ENCODE measurements around the gene INSC. TPM values are rescaled to one million over a fixed set of nuclear protein-coding genes. Genes with fewer than 3 reads are reported as not detected.

Gene INSC
- total RNA-seq, 2 donors from 2014 or later, result 0.22 TPM; not detected in 1

DNA sequence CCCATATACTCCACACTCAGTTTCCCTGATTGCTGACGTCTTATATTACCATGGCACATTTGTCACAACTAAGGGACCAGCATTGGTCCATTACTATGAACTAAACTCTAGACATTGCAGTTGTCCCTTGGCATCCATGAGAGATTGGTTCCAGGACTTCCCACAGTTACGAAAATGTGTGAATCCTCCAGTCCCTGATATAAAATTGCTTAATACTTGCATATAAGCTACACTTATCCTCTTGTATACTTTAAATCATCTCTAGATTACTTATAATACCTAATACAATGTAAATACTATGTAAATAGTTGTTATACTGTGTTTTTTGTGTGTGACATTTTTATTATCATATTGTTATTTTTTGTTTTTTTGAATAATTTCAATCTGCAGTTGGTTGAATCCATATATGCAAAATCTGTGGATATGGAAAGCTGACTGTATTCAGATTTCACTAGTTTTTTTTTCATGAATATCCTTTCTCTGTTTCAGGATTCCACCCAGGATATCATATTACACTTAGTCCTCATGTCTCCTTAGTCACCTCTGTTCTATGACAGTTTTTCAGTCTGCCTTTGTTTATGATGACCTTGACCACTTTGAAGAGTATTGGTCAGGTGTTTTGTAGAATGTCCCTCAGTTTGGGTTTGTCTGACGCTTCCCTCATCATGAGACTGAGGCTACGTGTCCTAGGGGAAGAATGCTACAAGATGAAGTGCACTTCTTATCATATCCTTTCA, 55.3 kb downstream of the INSC start:
- no peak for DNase-seq
- H3K9me3 ChIP-seq (ENCODE audit: control insufficient read depth, low read length, poor library complexity, severe bottlenecking), result no peaks in the 10 kb centered on the region
- no peak for ATAC-seq
- Mint-ChIP-seq H3K4me3 (no peak overlapping the region), H3K36me3 (ENCODE audit: low read depth) (peaks cover 2% of the 10 kb centered on the region), H3K4me1 (no peaks in the 10 kb centered on the region), H3K27me3 (peaks cover 42% of the 10 kb centered on the region), H3K27ac (no peak overlapping the region)

GRCh38 chr11:15170698-15171097, 56.0 kb downstream of the INSC start:
- Mint-ChIP-seq H3K4me3 (no peak overlapping the region), H3K4me1 (no peaks in the 10 kb centered on the region), H3K27me3 (peaks cover 42% of the 10 kb centered on the region), H3K36me3 (ENCODE audit: low read depth) (peaks cover 2% of the 10 kb centered on the region), H3K27ac (no peak overlapping the region)
- H3K9me3 ChIP-seq (ENCODE audit: control insufficient read depth, low read length, poor library complexity, severe bottlenecking), result no peaks in the 10 kb centered on the region
- DNase-seq (no peak), ATAC-seq (no peak)

DNA sequence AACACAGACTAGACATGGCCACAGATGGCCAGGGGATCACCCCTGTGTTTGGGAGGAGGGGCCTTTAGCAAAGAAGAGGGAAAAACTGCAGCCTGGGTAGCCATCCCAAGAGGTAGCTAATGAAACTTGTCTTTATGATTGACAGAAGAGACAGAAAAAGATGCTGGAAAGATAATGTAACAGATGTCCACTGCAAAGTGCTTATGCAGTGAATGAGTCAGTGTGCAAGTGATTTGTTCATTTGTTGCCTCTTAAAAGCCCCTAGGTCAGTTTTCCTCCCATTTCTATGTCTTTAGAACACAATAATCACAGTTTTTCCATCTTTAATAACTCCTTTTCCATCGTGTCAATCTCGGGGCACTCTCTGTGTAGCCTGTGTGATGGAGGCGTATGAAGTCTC, 57.2 kb downstream of the INSC start:
- DNase-seq (no peak), ATAC-seq (no peak)
- peaks cover 44% of the 10 kb centered on the region for H3K27me3 Mint-ChIP-seq
- no peaks in the 10 kb centered on the region for H3K9me3 ChIP-seq (ENCODE audit: control insufficient read depth, low read length, poor library complexity, severe bottlenecking)
- H3K36me3 Mint-ChIP-seq (ENCODE audit: low read depth), result peaks cover 2% of the 10 kb centered on the region
- no peak overlapping the region for H3K4me3 Mint-ChIP-seq
- no peak overlapping the region for H3K27ac Mint-ChIP-seq
- H3K4me1 Mint-ChIP-seq, result no peaks in the 10 kb centered on the region

GRCh38 chr11:15175831-15176230, 61.1 kb downstream of the INSC start:
- DNase-seq (no peak), ATAC-seq (no peak)
- H3K4me3 Mint-ChIP-seq, result no peak overlapping the region
- no peak overlapping the region for H3K27ac Mint-ChIP-seq
- no peaks in the 10 kb centered on the region for H3K9me3 ChIP-seq (ENCODE audit: control insufficient read depth, low read length, poor library complexity, severe bottlenecking)
- peaks cover 6% of the 10 kb centered on the region for H3K36me3 Mint-ChIP-seq (ENCODE audit: low read depth)
- H3K4me1 Mint-ChIP-seq, result peaks cover 5% of the 10 kb centered on the region
- peaks cover 53% of the 10 kb centered on the region for H3K27me3 Mint-ChIP-seq

GRCh38 chr11:15176646-15177163, 62.0 kb downstream of the INSC start:
- Mint-ChIP-seq H3K4me3 (no peak overlapping the region), H3K27ac (no peak overlapping the region), H3K4me1 (peaks cover 5% of the 10 kb centered on the region), H3K27me3 (peaks cover 49% of the 10 kb centered on the region), H3K36me3 (ENCODE audit: low read depth) (peaks cover 4% of the 10 kb centered on the region)
- DNase-seq (no peak), ATAC-seq (no peak)
- no peaks in the 10 kb centered on the region for H3K9me3 ChIP-seq (ENCODE audit: control insufficient read depth, low read length, poor library complexity, severe bottlenecking)

DNA sequence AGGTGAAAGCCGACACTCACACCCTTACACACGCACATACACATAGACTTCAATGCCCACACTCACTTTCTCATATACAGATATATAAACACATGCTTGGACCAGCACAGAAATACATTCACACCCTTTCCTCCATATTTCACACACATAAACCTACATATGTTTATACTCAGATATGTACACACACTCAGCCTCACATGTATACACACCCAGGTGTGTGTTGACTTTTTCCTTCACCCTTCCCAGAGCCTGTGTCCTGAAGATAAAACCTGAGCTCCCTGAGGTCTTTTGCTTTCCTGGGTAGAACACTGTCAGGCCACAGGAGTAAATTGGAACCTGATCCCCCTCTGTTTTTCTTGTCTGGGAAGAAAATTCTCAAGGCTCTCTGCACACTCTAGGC, 62.8 kb downstream of the INSC start:
- H3K36me3 Mint-ChIP-seq (ENCODE audit: low read depth), result peaks cover 4% of the 10 kb centered on the region
- ATAC-seq, result no peak
- H3K27me3 Mint-ChIP-seq, result peaks cover 41% of the 10 kb centered on the region
- H3K4me1 Mint-ChIP-seq, result peaks cover 5% of the 10 kb centered on the region
- no peak overlapping the region for H3K27ac Mint-ChIP-seq
- DNase-seq, result no peak
- H3K4me3 Mint-ChIP-seq, result no peak overlapping the region
- H3K9me3 ChIP-seq (ENCODE audit: control insufficient read depth, low read length, poor library complexity, severe bottlenecking), result no peaks in the 10 kb centered on the region

GRCh38 chr11:15178214-15178613, 63.5 kb downstream of the INSC start:
- no peak for DNase-seq

GRCh38 chr11:15179167-15179566, 64.4 kb downstream of the INSC start:
- Mint-ChIP-seq H3K4me1 (peaks cover 5% of the 10 kb centered on the region), H3K27me3 (peaks cover 31% of the 10 kb centered on the region), H3K27ac (no peak overlapping the region), H3K36me3 (ENCODE audit: low read depth) (peaks cover 4% of the 10 kb centered on the region), H3K4me3 (no peak overlapping the region)
- H3K9me3 ChIP-seq (ENCODE audit: control insufficient read depth, low read length, poor library complexity, severe bottlenecking), result no peaks in the 10 kb centered on the region
- DNase-seq (no peak), ATAC-seq (no peak)

More at GRCh38 chr11:15178214-15178613, 63.5 kb downstream of the INSC start:
- H3K27me3 Mint-ChIP-seq, result peaks cover 35% of the 10 kb centered on the region
- H3K4me3 Mint-ChIP-seq, result no peak overlapping the region
- no peak for ATAC-seq
- H3K9me3 ChIP-seq (ENCODE audit: control insufficient read depth, low read length, poor library complexity, severe bottlenecking), result no peaks in the 10 kb centered on the region
- H3K4me1 Mint-ChIP-seq, result peaks cover 5% of the 10 kb centered on the region
- no peak overlapping the region for H3K27ac Mint-ChIP-seq
- H3K36me3 Mint-ChIP-seq (ENCODE audit: low read depth), result peaks cover 4% of the 10 kb centered on the region

- Mint-ChIP-seq H3K27me3 (peaks cover 27% of the 10 kb centered on the region), H3K4me3 (no peak overlapping the region), H3K4me1 (peaks cover 5% of the 10 kb centered on the region), H3K27ac (no peak overlapping the region), H3K36me3 (ENCODE audit: low read depth) (peaks cover 4% of the 10 kb centered on the region)
- no peak for DNase-seq
- ATAC-seq, result no peak
- no peaks in the 10 kb centered on the region for H3K9me3 ChIP-seq (ENCODE audit: control insufficient read depth, low read length, poor library complexity, severe bottlenecking)
Observed at GRCh38 chr11:15180212-15180792, 65.6 kb downstream of the INSC start.

- Mint-ChIP-seq H3K36me3 (ENCODE audit: low read depth) (peaks cover 4% of the 10 kb centered on the region), H3K4me3 (no peak overlapping the region), H3K27ac (no peak overlapping the region), H3K4me1 (peaks cover 3% of the 10 kb centered on the region), H3K27me3 (peaks cover 18% of the 10 kb centered on the region)
- no peak for DNase-seq
- H3K9me3 ChIP-seq (ENCODE audit: control insufficient read depth, low read length, poor library complexity, severe bottlenecking), result no peaks in the 10 kb centered on the region
- no peak for ATAC-seq
Observed at GRCh38 chr11:15182372-15182771, 67.6 kb downstream of the INSC start.

DNA sequence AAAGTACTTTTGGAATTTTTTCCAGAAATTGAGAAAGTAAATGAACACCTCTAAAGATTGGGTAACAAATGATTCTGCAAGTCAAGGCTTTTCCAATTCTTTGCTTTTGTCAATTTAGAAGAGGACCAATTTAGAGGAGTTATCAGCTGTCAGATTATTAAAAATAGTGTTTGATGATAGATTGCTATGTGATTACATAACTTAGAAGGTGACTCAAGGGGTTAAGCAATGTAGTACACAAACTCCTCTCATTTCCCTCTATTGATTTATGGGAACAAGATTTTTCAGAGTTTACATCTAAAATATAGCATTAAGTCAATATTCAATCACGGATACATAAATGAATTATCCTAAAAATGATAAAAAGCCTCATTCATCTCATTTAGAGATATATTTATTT, 70.3 kb downstream of the INSC start:
- Mint-ChIP-seq H3K4me3 (no peak overlapping the region), H3K27ac (no peak overlapping the region), H3K36me3 (ENCODE audit: low read depth) (no peaks in the 10 kb centered on the region), H3K4me1 (peaks cover 2% of the 10 kb centered on the region), H3K27me3 (peaks cover 9% of the 10 kb centered on the region)
- ATAC-seq (no peak), DNase-seq (no peak)
- no peaks in the 10 kb centered on the region for H3K9me3 ChIP-seq (ENCODE audit: control insufficient read depth, low read length, poor library complexity, severe bottlenecking)

DNA sequence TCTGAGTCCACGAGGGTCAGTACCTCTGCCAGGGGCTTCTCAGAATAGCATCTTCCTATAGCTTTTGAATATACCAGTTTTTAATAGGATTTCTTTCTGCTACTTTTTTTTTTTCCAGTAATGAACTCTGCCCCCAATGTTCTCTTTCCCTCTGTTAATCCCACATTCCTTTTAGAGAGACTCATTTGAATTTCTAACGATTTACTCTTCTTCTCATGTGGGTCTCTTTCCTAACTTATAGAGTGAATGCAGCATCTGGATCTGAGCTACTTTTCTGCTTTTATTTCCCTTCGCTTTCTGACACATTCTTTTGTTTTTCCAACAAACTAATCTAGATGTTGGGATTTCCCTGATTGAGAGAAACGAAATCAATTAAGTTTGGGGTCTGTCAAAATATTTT, 71.4 kb downstream of the INSC start:
- H3K36me3 Mint-ChIP-seq (ENCODE audit: low read depth), result no peaks in the 10 kb centered on the region
- H3K4me3 Mint-ChIP-seq, result no peak overlapping the region
- no peaks in the 10 kb centered on the region for H3K4me1 Mint-ChIP-seq
- no peak for DNase-seq
- peaks cover 5% of the 10 kb centered on the region for H3K27me3 Mint-ChIP-seq
- no peak overlapping the region for H3K27ac Mint-ChIP-seq
- no peak for ATAC-seq
- no peaks in the 10 kb centered on the region for H3K9me3 ChIP-seq (ENCODE audit: control insufficient read depth, low read length, poor library complexity, severe bottlenecking)

DNA sequence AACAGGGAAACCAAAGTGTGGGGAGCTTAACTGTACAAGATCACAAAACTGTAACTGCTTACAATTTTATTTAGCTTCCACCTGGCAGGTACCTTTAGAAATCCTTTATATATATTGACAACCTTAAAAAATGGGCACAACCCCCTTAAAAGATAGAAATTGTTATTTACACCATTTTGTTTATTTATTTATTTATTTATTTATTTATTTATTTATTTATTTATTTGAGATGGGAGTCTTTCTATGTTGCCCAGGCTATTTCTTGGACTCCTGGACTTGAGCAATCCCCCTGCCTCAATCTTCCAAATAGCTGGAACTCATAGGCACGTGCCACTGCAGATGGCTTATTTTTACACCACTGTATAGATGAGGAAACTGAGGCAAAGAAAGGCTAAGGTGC, 74.5 kb downstream of the INSC start:
- H3K36me3 Mint-ChIP-seq (ENCODE audit: low read depth), result peaks cover 2% of the 10 kb centered on the region
- no peaks in the 10 kb centered on the region for H3K9me3 ChIP-seq (ENCODE audit: control insufficient read depth, low read length, poor library complexity, severe bottlenecking)
- no peak overlapping the region for H3K27ac Mint-ChIP-seq

More for the DNA sequence above, 74.5 kb downstream of the INSC start:
- peaks cover 2% of the 10 kb centered on the region for H3K4me1 Mint-ChIP-seq
- H3K4me3 Mint-ChIP-seq, result no peak overlapping the region
- ATAC-seq, result no peak
- H3K27me3 Mint-ChIP-seq, result peaks cover 10% of the 10 kb centered on the region
- DNase-seq, result no peak
